WTC11 (cell line): ENCODE data around the gene CD70.

Experiments used
- CTCF ChIP-seq: fragments of 200-600 bp; IDR thresholded peaks from 2 replicates; pipeline ENCODE4 v1.8.0; 2022; ENCODE audit warnings: antibody characterized with exemption
- E2F4 ChIP-seq: sonication (generic); formaldehyde crosslinking; IDR thresholded peaks from 2 replicates; pipeline ENCODE4 v1.8.1; 2022; ENCODE audit warnings: low read depth, mild to moderate bottlenecking, moderate library complexity, missing genetic modification reagents, borderline replicate concordance
- NFE2L1 ChIP-seq: sonication (generic); formaldehyde crosslinking; IDR thresholded peaks from 2 replicates; pipeline ENCODE4 v1.8.1; 2023; ENCODE audit warnings: missing genetic modification reagents
- PRRX2 ChIP-seq: fragments of 250-450 bp; sonication (Bioruptor Pico); IDR thresholded peaks from 2 replicates; pipeline ENCODE4 v1.8.0; 2021; ENCODE audit warnings: mild to moderate bottlenecking

DNA sequence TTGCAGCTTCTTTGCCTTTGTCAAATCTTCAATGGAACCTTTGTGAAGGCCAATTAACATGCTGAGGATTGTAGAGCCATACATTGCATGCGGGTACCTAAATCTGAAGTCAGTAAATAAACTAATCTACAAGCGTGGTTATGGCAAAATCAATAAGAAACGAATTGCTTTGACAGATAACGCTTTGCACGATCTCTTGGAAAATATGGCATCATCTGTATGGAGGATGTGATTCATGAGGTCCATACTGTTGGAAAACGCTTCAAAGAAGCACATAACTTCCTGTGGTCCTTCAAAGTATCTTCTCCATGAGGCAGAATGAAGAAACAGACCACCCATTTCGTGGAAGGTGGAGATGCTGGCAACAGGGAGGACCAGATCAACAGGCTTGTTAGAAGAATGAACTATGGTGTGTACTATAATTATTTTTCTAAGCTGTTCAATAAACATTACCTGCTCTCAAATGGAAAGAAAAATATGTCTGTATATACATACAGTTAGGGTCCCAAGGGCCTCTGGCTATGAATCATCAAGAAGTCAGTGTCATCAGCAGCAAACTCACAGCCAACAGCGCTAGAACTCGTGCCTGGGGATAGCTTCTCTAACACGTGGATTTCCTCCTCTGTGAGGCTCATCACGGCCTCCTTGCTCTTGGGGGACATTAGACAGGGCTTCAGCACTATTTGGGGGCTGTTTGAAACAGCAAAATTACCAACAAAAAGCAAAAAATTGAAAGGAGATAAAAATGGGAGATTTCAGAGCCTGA lies 2.9 kb upstream of the CD70 start:
- TF ChIP-seq E2F4 (CRISPR knock-in tag) = no peak
- TF ChIP-seq PRRX2 (CRISPR knock-in tag) = no peak
- TF ChIP-seq NFE2L1 (CRISPR knock-in tag) = no peak
- no peak for TF ChIP-seq CTCF
